Measurements from ENCODE around the gene CYP1A1.
"Not testable (repeated sequence)": the region's sequence is repeated elsewhere in the genome, so short reads cannot be mapped to it uniquely, and the experiment has no call there.

Gene CYP1A1

DNA sequence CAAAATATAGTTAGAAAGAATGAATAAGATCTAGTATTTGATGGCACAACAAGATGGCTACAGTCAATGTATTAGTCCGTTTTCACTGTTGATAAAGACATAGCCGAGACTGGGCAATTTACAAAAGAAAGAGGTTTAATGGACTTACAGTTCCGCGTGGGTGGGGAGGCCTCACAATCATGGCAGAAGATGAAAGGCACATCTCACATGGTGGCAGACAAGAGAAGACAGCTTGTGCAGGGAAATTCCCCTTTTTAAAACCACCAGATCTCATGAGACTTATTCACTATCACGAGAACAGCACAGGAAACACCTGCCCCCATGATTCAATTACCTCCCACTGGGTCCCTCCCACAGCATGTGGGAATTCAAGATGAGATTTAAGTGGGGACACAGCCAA, 12.9 kb upstream of the CYP1A1 start:
- DNase-seq (ENCODE audit: low spot score): peak; percentile 5

DNA sequence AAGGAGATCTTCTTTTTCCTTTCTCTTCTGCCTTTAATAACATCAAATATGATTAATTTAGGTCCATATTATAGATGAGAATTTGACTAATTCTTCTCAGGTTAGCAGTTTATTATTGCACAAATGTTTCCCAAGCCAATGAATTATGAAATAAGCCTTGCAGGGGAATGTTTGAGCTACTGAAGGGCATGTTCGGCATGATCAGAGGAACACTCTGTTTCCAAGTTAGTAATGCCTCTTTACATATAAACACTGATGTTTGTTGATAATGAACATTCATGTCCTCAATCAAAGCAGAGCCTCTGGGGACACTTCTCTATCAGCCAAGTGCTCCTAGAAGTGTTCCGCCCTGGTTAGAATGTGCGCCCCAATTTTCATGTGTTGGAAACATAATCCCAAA, 10.0 kb upstream of the CYP1A1 start:
- DNase-seq (ENCODE audit: low spot score): no peak

DNA sequence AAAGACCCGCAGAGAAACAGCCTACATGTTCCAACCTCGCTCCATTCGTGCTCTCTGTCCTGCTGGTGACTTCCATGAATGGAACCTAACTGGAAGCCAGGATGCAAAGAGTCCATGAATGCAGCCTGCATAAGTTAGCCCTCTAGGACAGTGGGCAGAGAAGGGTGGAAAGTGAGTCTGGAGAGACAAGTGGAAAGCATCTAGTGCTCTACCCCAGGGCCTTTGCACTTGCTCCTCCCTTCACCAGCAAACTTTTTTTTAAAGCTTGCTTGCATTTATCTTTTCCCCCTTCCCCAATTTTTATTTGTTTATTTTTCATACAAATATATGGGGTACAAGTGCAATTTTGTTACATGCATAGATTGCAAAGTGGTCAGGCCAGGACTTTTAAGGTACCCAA, 7.9 kb upstream of the CYP1A1 start:
- DNase-seq (ENCODE audit: low spot score): no peak

DNA sequence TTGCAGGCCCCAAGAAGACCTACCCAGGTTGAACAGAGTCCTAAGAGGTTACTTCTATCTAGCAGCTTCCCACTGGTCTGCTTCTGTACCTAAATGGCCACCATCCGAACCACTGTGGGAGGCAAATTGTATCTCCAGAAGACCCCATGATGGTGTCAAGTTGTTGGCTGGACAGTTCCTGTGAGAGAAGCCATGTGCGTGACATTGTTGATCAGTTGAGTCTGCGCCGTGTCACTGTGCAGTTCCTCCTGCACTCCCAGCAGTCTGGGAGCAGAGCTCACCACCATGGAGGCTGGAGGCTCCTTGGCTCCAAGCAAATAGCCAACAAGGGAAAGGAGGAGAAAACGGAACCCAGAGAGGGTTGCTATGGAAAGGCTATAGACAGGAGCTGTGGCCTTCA, 7.5 kb upstream of the CYP1A1 start:
- DNase-seq (ENCODE audit: low spot score): no peak

DNA sequence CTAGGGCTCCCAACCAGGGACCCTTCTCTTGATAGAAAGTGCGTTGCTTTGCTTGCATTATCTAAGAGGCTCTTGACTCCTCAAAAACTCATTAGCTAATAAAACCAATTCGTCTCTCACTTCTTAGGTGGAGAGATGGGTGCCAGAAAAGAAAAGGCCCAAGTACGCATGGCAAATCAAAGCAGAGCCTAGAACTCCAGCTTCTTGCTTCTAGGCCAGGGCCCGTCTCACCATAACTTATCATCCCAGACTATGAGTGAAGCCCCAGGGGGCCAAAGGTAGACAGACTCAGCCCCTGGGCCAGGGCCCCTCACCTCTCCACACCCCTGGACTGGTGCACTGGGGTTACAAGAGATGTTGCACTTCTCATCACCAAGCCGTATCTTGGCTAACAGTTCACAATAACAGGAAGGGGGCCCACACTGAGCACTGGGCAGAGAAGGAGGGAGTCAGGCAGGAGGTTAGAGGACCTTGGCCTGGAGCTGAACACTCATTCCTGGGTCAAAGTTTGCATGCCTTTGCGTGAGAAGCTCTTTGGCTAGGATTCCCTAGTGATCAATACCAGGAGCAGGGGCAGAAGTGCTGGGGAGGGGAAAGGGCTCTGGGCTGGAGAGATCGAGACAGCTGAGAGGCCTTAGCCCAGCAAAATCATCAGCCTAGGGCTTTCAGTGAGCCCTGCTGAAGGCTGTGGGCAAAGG, 5.4 kb upstream of the CYP1A1 start:
- DNase-seq (ENCODE audit: low spot score): no peak

DNA sequence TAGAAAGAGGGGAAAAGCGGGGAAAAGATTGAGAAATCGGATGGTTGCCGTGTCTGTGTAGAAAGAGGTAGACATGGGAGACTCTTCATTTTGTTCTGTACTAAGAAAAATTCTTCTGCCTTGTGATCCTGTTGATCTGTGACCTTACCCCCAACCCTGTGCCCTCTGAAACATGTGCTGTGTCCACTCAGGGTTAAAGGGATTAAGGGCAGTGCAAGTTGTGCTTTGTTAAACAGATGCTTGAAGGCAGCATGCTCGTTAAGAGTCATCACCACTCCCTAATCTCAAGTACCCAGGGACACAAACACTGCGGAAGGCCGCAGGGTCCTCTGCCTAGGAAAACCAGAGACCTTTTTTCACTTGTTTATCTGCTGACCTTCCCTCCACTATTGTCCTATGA, 4.0 kb upstream of the CYP1A1 start:
- not testable (repeated sequence) for DNase-seq (ENCODE audit: low spot score)

DNA sequence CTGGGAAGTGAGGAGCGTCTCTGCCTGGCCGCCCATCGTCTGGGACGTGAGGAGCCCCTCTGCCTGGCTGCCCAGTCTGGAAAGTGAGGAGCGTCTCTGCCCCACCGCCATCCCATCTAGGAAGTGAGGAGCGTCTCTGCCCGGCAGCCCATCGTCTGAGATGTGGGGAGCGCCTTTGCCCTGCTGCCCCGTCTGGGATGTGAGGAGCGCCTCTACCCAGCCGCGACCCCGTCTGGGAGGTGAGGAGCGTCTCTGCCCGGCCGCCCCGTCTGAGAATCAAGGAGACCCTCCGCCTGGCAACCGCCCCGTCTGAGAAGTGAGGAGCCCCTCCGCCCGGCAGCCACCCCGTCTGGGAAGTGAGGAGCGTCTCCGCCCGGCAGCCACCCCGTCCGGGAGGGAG, 3.4 kb upstream of the CYP1A1 start:
- not testable (repeated sequence) for DNase-seq (ENCODE audit: low spot score)

DNA sequence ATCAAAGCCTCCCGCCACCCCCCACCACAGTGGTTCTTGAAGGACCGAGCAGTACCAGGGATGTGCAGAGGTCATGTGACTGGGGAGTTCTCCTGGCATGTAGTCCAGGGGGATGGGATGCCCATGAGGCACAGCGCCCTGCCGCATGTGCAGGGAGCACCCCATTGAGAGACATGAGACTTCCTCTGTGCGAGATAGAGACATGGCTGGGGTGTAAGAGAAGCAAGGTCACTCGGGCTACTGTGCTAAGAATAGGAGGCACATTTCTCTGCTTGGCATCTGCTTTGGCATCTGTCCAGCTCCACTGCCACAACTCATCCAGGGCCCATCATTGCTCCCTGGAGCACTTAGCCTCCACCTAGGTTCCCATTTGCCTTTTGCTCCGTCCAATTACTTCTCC, 2.4 kb upstream of the CYP1A1 start:
- DNase-seq (ENCODE audit: low spot score): no peak

DNA sequence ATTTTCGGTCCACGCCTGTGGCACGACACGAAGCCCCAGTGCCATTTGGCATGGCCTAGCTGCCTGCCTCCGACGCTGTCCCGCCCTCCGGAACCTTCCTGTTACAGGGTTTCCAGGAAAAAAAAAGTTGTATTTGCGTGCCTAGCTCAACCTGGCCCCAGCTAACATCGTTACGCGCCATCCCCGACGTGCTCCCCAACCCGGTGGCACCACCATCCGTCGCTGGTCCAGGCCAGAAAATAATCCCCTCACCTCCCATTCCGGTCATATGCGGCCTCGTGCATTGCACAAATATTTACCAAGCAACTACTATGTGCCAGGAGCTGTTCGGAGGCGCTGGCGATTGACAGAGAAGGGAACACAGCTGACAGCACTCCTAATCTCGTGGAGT, 1.4 kb upstream of the CYP1A1 start:
- no peak for DNase-seq (ENCODE audit: low spot score)

DNA sequence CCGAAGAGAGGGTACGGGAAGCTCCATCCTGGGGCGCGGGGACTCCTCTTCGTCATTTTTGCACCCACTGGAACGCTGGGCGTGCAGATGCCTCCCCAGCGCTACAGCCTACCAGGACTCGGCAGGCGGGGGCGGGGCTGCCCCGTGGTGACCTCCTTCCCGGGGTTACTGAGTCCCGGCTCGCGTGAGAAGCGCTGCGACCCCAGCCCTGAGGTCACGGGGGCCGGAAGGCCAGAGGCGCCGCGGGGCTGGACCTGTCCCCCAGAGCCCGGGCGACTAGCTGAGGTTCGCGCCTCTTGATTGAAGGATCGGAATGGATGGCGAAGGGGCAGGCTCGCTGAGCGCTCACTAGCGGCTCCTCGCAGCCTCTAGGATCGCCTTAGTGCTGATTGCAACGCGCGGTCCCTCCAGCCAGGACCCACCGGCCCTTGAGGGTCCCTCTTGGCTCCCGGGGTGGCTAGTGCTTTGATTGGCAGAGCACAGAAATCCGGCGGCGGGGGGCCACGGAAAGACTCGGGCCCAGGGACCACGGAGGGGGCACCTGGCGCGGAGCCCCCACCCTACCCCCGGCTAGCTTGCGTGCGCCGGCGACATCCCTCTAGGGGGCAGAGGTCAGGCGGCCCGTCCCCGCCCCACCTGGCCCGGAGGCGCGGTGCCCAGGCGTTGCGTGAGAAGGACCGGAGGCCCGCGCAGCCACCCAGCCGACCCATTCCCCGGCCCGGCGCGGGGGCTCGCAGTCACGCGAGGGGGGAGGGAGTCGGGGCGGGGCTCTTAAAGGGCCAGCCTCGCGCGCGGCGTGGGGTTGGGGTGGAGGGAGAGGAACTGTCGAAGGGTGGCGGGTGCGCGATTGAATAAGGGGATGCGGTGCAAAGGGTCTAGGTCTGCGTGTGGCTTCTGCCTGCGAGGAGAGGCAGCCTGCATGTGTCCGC, 781 bp upstream of the CYP1A1 start:
- DNase-seq (ENCODE audit: low spot score): peak; percentile 37

DNA sequence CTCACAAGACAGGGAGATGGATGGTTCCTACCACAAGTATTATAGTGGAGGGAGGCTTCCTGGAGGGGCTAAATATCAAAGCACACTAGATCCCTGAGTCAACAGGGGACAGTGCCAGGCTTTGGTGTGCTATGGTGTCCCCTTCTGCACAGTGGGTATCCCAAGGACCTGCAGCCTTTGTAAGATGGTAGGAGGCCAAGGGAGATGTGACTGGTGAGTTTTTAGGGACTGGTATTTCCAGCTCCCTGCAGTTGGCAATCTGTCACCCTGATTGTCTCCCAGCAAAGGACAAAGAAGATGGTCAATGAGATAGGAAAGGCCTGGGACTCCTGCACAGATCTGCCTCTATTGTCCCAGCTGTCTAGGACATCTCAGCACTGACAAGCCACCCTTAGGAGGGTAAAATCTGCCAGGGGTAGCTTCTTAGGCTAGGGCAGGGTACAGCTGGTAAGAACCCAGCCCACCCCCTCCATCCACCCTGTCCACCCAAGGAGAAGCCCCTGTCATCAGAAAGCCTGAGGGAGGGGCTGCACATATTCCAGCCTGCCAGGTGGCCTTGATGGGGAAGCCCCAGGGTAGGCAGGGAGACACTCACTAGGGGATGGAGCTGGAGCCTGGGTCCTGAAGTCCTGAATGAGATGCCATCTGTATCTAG, 631 bp downstream of the CYP1A1 start:
- no peak for DNase-seq (ENCODE audit: low spot score)

DNA sequence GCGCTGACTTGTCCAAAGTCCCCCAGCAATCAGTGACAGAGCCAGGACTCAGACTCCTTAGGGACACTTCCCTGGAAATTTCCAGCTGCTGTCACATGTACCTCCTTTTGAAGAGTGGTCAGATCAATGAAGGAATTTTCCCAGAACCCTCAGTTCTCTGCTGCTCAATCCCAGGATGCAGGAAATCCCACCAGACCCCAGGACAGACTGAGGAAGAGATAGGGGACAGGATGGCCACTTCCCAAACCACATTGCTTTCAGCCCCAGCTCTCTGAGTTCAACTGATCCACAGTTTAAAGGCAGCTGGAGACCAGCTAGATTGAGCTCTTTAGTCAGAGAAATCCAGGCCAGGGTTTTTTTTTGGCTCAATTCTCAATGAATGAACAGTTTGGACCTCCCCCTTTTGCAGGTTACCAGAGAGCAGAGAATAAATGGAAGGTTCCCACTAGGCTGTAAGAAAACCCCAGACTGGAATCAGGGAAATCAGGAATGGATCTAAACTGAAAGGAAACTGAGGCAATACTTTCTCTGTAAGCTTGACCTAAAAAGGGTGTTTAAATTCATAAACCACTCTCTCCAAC, 1.5 kb downstream of the CYP1A1 start:
- DNase-seq (ENCODE audit: low spot score): no peak

DNA sequence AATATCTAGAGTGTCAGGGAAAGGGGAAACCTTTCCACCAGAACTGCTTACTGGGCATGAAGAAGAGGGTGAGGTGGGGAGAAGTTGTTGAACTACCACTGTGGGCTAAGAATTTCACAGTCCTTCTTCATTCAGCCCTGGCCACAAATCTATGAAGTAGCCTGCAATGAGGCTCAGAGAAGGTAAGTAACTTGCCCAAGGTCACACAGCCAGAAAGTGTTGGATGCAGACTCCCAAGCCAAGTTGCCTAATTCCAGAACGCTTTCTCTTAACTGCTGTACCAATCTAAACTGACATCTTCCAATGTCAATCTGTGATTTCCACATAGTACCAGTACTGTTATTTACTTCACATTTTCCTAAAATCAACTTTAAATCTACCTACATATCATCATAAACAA, 2.1 kb downstream of the CYP1A1 start:
- no peak for DNase-seq (ENCODE audit: low spot score)

DNA sequence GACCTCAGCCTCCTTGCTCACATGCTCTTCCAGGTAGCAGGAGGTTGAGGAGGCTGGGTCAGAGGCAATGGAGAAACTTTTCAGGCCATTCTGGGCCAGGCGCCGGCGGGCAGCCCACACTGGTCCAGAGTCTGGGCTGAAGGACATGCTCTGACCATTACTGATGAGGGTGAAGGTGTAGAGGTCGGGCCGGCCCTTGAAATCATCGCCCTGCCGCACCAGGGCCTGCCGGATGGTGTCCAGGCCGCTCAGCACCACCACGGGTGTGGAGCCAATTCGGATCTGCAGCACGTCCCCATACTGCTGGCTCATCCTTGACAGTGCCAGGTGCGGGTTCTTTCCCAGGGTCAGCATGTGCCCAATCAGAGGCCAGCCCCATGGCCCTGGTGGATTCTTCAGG, 2.7 kb downstream of the CYP1A1 start:
- DNase-seq (ENCODE audit: low spot score): no peak

DNA sequence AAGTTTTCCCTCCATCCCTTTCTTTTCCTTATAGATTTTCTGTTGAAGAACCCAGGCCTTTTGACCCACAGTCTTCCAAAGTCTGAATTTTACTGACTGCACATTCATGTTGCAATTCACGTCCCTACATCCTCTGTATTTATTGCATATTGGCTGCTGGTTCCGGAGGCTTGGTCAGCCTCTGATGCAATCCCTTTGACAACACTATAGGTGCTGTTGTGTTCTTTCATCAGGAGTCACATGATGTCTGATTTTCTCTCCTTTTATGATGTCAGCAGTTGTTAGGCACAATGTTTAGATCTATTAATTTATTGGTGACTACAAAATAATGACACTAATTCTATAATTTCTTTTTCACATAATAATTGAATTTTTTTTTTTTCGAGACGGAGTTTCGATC, 8.7 kb downstream of the CYP1A1 start:
- no peak for DNase-seq (ENCODE audit: low spot score)

DNA sequence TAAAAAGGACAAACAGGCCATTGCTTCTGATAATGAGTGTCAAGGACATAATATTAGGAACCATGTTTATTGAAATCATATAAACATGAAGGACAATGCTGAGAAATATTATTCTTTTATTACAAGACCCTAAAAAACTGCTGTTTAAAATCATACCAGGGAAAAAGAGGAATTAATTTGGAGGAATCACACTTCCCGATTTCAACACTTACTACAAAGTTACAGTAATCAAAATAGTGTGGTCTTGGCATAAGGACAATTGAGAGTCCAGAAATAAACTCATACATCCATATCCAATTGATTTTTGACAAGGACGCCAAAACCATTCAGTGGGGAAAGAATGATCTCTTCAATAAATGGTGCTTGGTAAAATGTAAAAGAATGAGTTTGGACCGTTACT, 13.0 kb downstream of the CYP1A1 start:
- no peak for DNase-seq (ENCODE audit: low spot score)

DNA sequence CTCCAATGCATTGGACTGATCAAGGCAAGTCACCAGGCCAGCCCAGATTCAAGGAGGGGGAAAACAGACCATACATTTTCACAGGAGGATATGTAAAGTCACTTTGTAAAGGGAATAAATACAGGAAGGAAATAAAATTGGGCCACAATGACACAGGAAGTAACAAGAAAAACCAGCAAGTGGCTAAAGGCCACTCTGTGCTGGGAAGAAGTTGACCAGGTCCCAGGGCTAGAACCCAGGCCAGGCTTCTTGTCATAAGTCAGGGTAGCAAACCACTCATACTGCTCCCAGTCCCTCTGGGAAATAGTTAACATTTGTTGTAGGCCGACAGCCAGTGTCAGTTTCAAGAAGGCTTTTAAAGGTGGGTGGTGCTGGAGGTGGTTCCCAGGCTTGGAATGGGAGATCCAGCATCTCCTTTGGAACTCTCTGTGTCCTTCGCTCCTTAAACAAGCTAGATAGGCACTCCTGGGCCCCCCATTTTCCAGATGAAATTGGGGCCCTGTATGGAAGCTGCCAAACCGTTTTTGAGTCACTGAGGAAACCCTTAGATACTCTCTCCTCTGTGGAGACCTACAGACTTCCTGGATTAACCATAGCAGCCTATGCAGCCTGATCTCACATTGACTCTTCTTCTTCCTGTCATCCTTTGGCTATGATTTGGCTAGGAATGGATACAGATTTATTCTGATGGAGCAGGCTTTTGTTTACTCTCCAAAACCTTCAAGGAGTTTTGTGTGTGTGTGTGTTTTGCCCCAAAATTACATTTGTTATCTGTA, 14.8 kb downstream of the CYP1A1 start:
- no peak for DNase-seq (ENCODE audit: low spot score)

DNA sequence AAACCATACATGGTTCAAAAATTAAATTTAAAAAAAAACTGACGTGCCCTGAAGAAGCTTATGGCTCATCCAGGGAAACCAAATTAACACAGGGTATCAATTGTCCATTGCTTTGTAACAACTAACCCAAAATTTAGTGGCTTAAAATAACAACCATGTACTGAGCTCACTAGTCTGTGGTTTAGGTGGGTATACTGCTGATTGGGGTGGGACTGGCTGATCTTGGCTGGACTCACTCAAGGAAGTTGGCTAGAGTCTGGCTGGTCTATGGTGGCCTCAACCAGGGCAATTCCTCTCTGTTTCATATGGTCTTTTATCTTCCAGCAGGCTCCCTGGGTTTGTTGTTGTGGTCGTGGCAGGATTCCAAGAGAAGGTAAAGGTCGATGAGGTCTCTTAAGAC, 15.4 kb downstream of the CYP1A1 start:
- no peak for DNase-seq (ENCODE audit: low spot score)

DNA sequence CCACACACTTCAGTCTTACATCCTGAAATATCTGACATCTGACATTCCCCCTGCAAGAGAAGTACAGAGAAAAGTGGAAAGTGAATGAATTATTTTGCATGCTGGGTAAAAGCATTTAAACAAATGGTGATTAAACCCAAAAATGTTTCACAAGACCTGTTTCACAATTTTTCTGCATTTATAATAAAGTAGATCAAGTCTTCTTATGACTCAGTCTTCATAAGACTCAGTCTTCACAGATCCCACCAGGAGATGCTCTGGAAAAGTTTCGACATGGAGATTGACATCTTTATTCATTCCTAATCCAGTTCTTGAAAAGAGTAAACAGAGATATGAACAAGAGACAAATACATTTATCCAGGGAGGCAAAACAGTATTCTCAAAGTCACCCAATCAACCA, 16.3 kb downstream of the CYP1A1 start:
- DNase-seq (ENCODE audit: low spot score): no peak

DNA sequence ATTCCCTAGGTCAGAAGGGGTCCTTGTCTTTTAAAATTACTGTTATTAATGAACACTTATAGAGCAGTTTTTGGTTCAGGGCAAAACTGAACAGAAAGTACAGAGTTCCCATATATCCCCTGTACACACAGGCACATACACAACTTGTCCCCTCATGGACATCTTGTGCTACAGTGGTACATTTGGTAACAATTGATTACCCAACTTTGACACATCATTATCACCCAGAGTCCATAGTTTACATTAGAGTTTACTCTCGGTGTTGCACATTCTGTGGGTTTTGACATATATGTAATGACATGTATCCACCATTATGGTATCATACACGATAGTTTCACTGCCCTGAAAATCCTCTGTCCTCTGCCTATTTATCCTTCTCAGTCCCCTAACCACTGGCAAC, 28.5 kb downstream of the CYP1A1 start:
- DNase-seq (ENCODE audit: low spot score): no peak

DNA sequence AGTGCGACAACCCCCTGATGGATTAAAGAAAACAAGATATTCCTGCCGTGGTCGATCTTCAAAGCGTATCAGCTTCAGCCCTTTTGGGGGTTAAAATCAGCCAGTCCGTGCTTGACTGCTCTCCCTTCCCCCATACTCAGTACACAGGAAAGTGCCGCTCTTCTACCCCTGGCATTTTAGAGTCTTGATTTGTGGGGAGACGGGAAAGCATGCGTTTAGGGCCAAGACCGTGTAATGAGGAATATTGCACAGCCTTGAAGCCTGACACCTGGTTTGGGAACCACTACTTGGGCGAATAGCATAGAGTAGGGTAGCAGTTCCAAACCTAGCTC, 29.0 kb downstream of the CYP1A1 start:
- no peak for DNase-seq (ENCODE audit: low spot score)

All from activated CD4-positive, alpha-beta T cell treated with anti-CD3 and anti-CD28 coated beads, Interleukin-2, Interleukin-4, amounts not matched to agents 100 ng/mL and 50 ng/mL, durations not matched to agents 16 hours and 8 hours (primary cell).